ENCODE results near the gene FNDC10. TPM values are rescaled to one million over a fixed set of nuclear protein-coding genes. Genes with fewer than 3 reads are reported as not detected.
A peak's percentile ranks its signal among the peaks of the same experiment; 100 is the strongest.

The FNDC10 gene
- total and polyA plus RNA-seq, 2 donors (not counting 3 experiments of a cell fraction or from before 2014, with no cell fraction given) = 1.5 to 2.3 TPM

DNA sequence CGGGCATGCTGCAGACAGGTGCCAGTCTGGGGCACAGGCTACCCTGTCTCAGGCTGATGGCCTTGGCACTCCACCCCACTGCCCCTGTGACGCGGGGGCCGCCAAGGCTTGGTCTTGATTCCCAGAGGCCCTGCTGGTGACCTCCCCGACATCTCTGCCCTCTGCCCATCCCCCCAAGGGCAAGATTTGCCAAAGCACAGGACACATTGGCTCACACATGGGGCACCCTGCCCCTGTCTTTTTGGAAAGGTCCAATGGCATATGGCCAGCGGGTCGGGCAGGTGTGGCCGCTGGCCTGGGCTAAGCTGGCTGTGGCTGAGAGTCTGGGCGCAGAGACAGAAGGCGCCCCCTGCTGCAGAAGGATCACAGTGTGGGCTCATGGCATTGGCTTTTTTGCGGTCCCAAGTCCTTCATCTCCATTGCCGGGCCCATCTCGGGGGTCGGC lies 20.0 kb upstream of the FNDC10 start:
- no TSS peak for BruUV-seq (replicated peaks)
- H3K79me2 ChIP-seq (ENCODE audit: control insufficient read depth, insufficient read depth, low read length) = peaks cover 3% of the 10 kb centered on the region
- H3K4me1 ChIP-seq (ENCODE audit: control insufficient read depth, extremely low read depth, insufficient read depth, low read length) = peaks cover 6% of the 10 kb centered on the region
- H2AFZ ChIP-seq (ENCODE audit: low read depth, low read length) = no peak overlapping the region
- peaks cover 0 to 2% of the 10 kb centered on the region in 2 experiments for H3K36me3 ChIP-seq (ENCODE audit: control insufficient read depth in 2 of 2, extremely low read depth in 1 of 2, insufficient read depth in 2 of 2, low read length in 2 of 2)
- CTCF ChIA-PET = interaction anchor here (1.2 kb wide), 1 partner anchor 10 kb away, joined by 3 read pairs; no protein-coding TSS in a partner anchor
- dilution Hi-C loops (cut with MboI; ENCODE audit: extremely low pct_ligation_motif_present, low sequenced_read_pairs) = no loop called here
- H3K9ac ChIP-seq (replicated peaks; ENCODE audit: extremely low read depth, insufficient read depth, low read length) = no peak overlapping the region
- no peak for DNase-seq (ENCODE audit: low read depth, low spot score)
- no peaks in the 10 kb centered on the region for H3K9me3 ChIP-seq (replicated peaks; ENCODE audit: control insufficient read depth, insufficient read depth, low read length)
- H3K4me3 ChIP-seq (replicated peaks in 1 of 3; ENCODE audit: insufficient read depth in 1 of 3, low read depth in 1 of 3, low read length in 3 of 3) = no peak overlapping the region
- no peaks in the 10 kb centered on the region for H3K27me3 ChIP-seq (ENCODE audit: control insufficient read depth in 2 of 2, insufficient read depth in 2 of 2, low read length in 2 of 2)
- H3K4me2 ChIP-seq (ENCODE audit: insufficient read depth, low read length) = no peak overlapping the region
- H3K27ac ChIP-seq (ENCODE audit: insufficient read depth, low read depth, low read length) = no peak overlapping the region
- intact Hi-C loops (cut with micrococcal nuclease) = loop anchor here (5.0 kb wide), 1 partner anchor 108 kb away; the partner anchor contains the start of gene ATAD3A
- no peak for FAIRE-seq
- TF ChIP-seq EZH2 (IDR thresholded peaks at IDR 0.05; ENCODE audit: borderline replicate concordance, low read depth, low read length, severe bottlenecking) = no peak
- TF ChIP-seq, protein P1, sequence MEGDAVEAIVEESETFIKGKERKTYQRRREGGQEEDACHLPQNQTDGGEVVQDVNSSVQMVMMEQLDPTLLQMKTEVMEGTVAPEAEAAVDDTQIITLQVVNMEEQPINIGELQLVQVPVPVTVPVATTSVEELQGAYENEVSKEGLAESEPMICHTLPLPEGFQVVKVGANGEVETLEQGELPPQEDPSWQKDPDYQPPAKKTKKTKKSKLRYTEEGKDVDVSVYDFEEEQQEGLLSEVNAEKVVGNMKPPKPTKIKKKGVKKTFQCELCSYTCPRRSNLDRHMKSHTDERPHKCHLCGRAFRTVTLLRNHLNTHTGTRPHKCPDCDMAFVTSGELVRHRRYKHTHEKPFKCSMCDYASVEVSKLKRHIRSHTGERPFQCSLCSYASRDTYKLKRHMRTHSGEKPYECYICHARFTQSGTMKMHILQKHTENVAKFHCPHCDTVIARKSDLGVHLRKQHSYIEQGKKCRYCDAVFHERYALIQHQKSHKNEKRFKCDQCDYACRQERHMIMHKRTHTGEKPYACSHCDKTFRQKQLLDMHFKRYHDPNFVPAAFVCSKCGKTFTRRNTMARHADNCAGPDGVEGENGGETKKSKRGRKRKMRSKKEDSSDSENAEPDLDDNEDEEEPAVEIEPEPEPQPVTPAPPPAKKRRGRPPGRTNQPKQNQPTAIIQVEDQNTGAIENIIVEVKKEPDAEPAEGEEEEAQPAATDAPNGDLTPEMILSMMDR (IDR thresholded peaks at IDR 0.05; ENCODE audit: extremely low read depth in 1 of 2, insufficient read depth in 1 of 2, low read depth in 1 of 2, low read length in 2 of 2) = peak in 1 of 2 donors; percentile 33
- TF ChIP-seq GATA2 (IDR thresholded peaks at IDR 0.05; ENCODE audit: insufficient read depth, insufficient read length, low read depth, low read length) = no peak
- TF ChIP-seq JUN (IDR thresholded peaks at IDR 0.05; ENCODE audit: borderline replicate concordance, insufficient read depth, insufficient read length, low read depth) = no peak
- POLR2A ChIA-PET = no interaction called here
- H3K9me1 ChIP-seq (replicated peaks; ENCODE audit: control insufficient read depth, extremely low read depth, insufficient read depth, low read length) = no peaks in the 10 kb centered on the region
- H4K20me1 ChIP-seq (replicated peaks; ENCODE audit: control insufficient read depth, extremely low read depth, insufficient read depth, low read length) = no peaks in the 10 kb centered on the region

All from endothelial cell of umbilical vein (primary cell).